Hepatocyte (in vitro differentiated cells): ENCODE data around the gene MTRFR.

Experiments used
- EZH2phosphoT487 ChIP-seq: fragments of 200-600 bp; sonication (generic); IDR thresholded peaks from one replicate; pipeline ENCODE4 v1.6.1; 2018; ENCODE audit warnings: antibody characterized with exemption, mild to moderate bottlenecking, low read depth, moderate library complexity; ENCODE audit not compliant: unreplicated experiment, severe bottlenecking
- TF ChIP-seq, protein P1 (sequence below): fragments of 200-600 bp; sonication (generic); IDR thresholded peaks from 2 replicates; pipeline ENCODE4 v1.5.1; 2016; ENCODE audit warnings: antibody characterized with exemption, mild to moderate bottlenecking; ENCODE audit not compliant: poor library complexity

DNA sequence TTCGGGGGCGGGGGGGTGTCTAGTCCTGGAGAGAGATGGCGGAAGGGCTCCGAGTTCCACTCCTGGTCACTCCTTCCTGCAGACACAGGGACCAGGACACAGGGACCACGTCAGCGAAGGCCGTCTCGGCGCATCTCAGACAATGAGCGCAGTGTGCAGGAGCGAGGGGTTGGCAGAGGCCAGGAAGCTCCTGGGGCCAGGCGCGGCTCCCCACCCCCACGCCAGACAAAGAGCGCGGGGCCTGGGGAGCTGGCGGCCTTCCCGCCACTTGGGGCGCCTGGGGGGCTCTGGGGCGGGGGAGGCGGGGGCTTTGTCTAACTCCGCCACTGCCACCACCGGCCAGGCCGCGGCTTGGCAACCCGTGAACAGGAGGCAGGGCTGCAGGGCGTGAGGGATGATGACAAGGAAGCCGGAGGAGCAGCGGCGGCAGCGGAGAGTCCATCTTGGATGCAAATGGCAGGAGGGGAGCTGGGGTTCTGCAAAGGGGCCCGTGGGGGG, 36.2 kb downstream of the MTRFR start:
- TF ChIP-seq, protein P1, sequence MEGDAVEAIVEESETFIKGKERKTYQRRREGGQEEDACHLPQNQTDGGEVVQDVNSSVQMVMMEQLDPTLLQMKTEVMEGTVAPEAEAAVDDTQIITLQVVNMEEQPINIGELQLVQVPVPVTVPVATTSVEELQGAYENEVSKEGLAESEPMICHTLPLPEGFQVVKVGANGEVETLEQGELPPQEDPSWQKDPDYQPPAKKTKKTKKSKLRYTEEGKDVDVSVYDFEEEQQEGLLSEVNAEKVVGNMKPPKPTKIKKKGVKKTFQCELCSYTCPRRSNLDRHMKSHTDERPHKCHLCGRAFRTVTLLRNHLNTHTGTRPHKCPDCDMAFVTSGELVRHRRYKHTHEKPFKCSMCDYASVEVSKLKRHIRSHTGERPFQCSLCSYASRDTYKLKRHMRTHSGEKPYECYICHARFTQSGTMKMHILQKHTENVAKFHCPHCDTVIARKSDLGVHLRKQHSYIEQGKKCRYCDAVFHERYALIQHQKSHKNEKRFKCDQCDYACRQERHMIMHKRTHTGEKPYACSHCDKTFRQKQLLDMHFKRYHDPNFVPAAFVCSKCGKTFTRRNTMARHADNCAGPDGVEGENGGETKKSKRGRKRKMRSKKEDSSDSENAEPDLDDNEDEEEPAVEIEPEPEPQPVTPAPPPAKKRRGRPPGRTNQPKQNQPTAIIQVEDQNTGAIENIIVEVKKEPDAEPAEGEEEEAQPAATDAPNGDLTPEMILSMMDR, result peak; percentile 33
- no peak for TF ChIP-seq EZH2phosphoT487
